PC-3 (cell line): Measurements from ENCODE around the gene GRIK1. TPM values are rescaled to one million over a fixed set of nuclear protein-coding genes. Genes with fewer than 3 reads are reported as not detected.

Experiments used
- ATAC-seq: fragments of 200-7000 bp; cut with Tn5 transposase; 2 replicates; pipeline ENCODE4 v1.9.1; 2020; ENCODE audit warnings: mild to moderate bottlenecking, moderate library complexity
- BruUV-seq: library from RNA; stranded (reverse); fragments of 400-500 nt; replicated peaks from 2 replicates; lab custom pipeline; 2021; lab: Mats Ljungman, UMichigan
- CTCF ChIA-PET: fragments of 300-600 bp; sonication (Branson Sonifier 250); formaldehyde crosslinking; loops from one replicate; lab custom pipeline; 2022; ENCODE audit warnings: antibody characterized with exemption; lab: Charles Lee
- POLR2A ChIA-PET: fragments of 300-600 bp; sonication (Branson Sonifier 250); formaldehyde crosslinking; loops from one replicate; lab custom pipeline; 2022; ENCODE audit warnings: antibody characterized with exemption; ENCODE audit not compliant: unreplicated experiment; lab: Charles Lee
- DNase-seq: peaks from one replicate; pipeline ENCODE4 v3.0.0-alpha.2; 2015
- H2AFZ ChIP-seq: fragments of 300-600 bp; sonication (generic); 2 replicates; pipeline ENCODE4 v1.6.0; 2016; ENCODE audit warnings: antibody characterized with exemption, low read length
- H3F3A ChIP-seq: fragments of 300-600 bp; sonication (generic); one replicate; pipeline ENCODE4 v1.6.0; 2017; ENCODE audit warnings: antibody characterized with exemption, low read length, control low read depth, mild to moderate bottlenecking; ENCODE audit not compliant: unreplicated experiment
- H3K27ac ChIP-seq: fragments of 300-600 bp; sonication (generic); 2 replicates; pipeline ENCODE4 v1.5.1; 2016; ENCODE audit warnings: mild to moderate bottlenecking, low read length
- H3K27me3 ChIP-seq: fragments of 300-600 bp; sonication (generic); 2 replicates; pipeline ENCODE4 v1.6.1; 2016; ENCODE audit warnings: low read length, mixed read lengths
- H3K36me3 ChIP-seq: fragments of 300-600 bp; sonication (generic); 2 replicates; pipeline ENCODE4 v1.6.1; 2016; ENCODE audit warnings: low read depth, mixed run types, low read length, mixed read lengths
- H3K4me1 ChIP-seq: fragments of 300-600 bp; sonication (generic); 2 replicates; pipeline ENCODE4 v1.5.1; 2016; ENCODE audit warnings: low read length; ENCODE audit not compliant: insufficient read depth
- H3K4me2 ChIP-seq: fragments of 300-600 bp; sonication (generic); 2 replicates; pipeline ENCODE4 v1.6.0; 2016; ENCODE audit warnings: low read length
- H3K4me3 ChIP-seq: fragments of 300-600 bp; sonication (generic); 2 replicates; pipeline ENCODE4 v1.5.1; 2016; ENCODE audit warnings: mild to moderate bottlenecking, low read length, mixed read lengths
- H3K79me2 ChIP-seq: fragments of 300-600 bp; sonication (generic); 2 replicates; pipeline ENCODE4 v1.6.1; 2017; ENCODE audit warnings: low read length, mixed read lengths
- H3K9ac ChIP-seq: fragments of 300-600 bp; sonication (generic); 2 replicates; pipeline ENCODE4 v1.6.0; 2016; ENCODE audit warnings: mild to moderate bottlenecking, low read length
- H3K9me2 ChIP-seq: fragments of 300-600 bp; sonication (generic); replicated peaks from 2 replicates; pipeline ENCODE4 v1.6.1; 2016; ENCODE audit warnings: mixed run types, low read length, mixed read lengths
- H3K9me3 ChIP-seq: fragments of 300-600 bp; sonication (generic); 2 replicates; pipeline ENCODE4 v1.6.1; 2016; ENCODE audit warnings: low read length, mixed read lengths
- H4K20me1 ChIP-seq: fragments of 300-600 bp; sonication (generic); 2 replicates; pipeline ENCODE4 v1.6.1; 2016; ENCODE audit warnings: low read length, mixed read lengths
- EZH2 ChIP-seq: fragments of 300-600 bp; sonication (generic); IDR thresholded peaks from one replicate; pipeline ENCODE4 v1.6.1; 2017; ENCODE audit warnings: antibody characterized with exemption, mild to moderate bottlenecking, low read length; ENCODE audit not compliant: unreplicated experiment
- EZH2phosphoT487 ChIP-seq: fragments of 300-600 bp; sonication (generic); IDR thresholded peaks from 2 replicates; pipeline ENCODE4 v1.6.1; 2018; ENCODE audit warnings: mild to moderate bottlenecking, antibody characterized with exemption, low read length, borderline replicate concordance
- intact Hi-C: fragments of 100-400 bp; cut with micrococcal nuclease; formaldehyde crosslinking; loops from 2 replicates; pipeline ENCODE4 v1.9.0; 2023
- total RNA-seq: library from RNA; depleted of rRNA; stranded (reverse); fragments of >200 nt; gene quantifications from 2 replicates; pipeline ENCODE4 v1.2.3, GENCODE V29; 2014
- TF ChIP-seq, protein P1 (sequence below): fragments of 300-600 bp; sonication (generic); conservative IDR thresholded peaks from 2 replicates; pipeline ENCODE4 v1.5.1; 2017; ENCODE audit warnings: antibody characterized with exemption, low read depth, mild to moderate bottlenecking, low read length

Gene GRIK1
- total RNA-seq, 1 experiment from 2014 or later = not detected

DNA sequence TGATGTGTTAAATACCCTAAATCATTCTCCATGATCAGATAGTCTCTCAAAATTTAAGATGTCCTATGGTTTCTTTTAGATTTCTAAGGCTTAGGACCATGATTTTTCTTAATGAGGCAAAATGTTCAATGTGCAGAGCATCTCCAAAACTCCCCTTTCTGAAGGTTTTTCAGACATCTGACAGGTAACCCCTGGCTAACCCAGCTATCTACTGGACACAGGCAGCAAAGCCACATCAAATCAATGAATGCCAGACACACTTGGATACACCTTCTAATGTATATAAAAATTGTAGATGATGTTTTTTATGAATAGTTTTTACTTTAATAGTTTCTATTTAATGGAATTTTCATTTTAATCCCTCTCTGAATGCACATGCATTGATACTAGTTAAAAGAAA is 285.6 kb downstream of the GRIK1 start:
- no peaks in the 10 kb centered on the region for H3K36me3 ChIP-seq
- no peak overlapping the region for H3K4me2 ChIP-seq
- intact Hi-C loops = no loop called here
- no peaks in the 10 kb centered on the region for H3K79me2 ChIP-seq
- no peak overlapping the region for H3K4me3 ChIP-seq
- no peak for TF ChIP-seq EZH2phosphoT487
- TF ChIP-seq, protein P1, sequence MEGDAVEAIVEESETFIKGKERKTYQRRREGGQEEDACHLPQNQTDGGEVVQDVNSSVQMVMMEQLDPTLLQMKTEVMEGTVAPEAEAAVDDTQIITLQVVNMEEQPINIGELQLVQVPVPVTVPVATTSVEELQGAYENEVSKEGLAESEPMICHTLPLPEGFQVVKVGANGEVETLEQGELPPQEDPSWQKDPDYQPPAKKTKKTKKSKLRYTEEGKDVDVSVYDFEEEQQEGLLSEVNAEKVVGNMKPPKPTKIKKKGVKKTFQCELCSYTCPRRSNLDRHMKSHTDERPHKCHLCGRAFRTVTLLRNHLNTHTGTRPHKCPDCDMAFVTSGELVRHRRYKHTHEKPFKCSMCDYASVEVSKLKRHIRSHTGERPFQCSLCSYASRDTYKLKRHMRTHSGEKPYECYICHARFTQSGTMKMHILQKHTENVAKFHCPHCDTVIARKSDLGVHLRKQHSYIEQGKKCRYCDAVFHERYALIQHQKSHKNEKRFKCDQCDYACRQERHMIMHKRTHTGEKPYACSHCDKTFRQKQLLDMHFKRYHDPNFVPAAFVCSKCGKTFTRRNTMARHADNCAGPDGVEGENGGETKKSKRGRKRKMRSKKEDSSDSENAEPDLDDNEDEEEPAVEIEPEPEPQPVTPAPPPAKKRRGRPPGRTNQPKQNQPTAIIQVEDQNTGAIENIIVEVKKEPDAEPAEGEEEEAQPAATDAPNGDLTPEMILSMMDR = no peak
- TF ChIP-seq EZH2 = no peak
- H4K20me1 ChIP-seq = no peaks in the 10 kb centered on the region
- no TSS peak for BruUV-seq
- H3K9ac ChIP-seq = no peak overlapping the region
- peaks cover 3% of the 10 kb centered on the region; the same call in 1 of the 2 replicates for H3K9me2 ChIP-seq
- H3K9me3 ChIP-seq = 0 out of 2 replicates have a peak, but pooled peaks cover 5% of the 10 kb centered on the region
- H3K27ac ChIP-seq = no peak overlapping the region
- H2AFZ ChIP-seq = no peak overlapping the region
- ChIA-PET POLR2A (no interaction called here), CTCF (no interaction called here)
- DNase-seq = no peak
- H3K4me1 ChIP-seq = peaks cover 8% of the 10 kb centered on the region
- peaks cover 62% of the 10 kb centered on the region for H3K27me3 ChIP-seq
- no peaks in the 10 kb centered on the region for H3F3A ChIP-seq
- no peak for ATAC-seq

- peaks cover 3% of the 10 kb centered on the region; the same call in 1 of the 2 replicates for H3K9me2 ChIP-seq
- no TSS peak for BruUV-seq
- no peak overlapping the region for H3K4me2 ChIP-seq
- no peak for ATAC-seq
- no peak for DNase-seq
- ChIA-PET CTCF (no interaction called here), POLR2A (no interaction called here)
- no peaks in the 10 kb centered on the region for H3K36me3 ChIP-seq
- no peaks in the 10 kb centered on the region for H3F3A ChIP-seq
- no peak for TF ChIP-seq EZH2
- no peak for TF ChIP-seq EZH2phosphoT487
- TF ChIP-seq, protein P1 = no peak
- intact Hi-C loops = no loop called here
- H4K20me1 ChIP-seq = no peaks in the 10 kb centered on the region
- no peaks in the 10 kb centered on the region for H3K4me1 ChIP-seq
- no peak overlapping the region for H2AFZ ChIP-seq
- no peaks in the 10 kb centered on the region for H3K79me2 ChIP-seq
- no peak overlapping the region for H3K4me3 ChIP-seq
- peaks cover 67% of the 10 kb centered on the region for H3K27me3 ChIP-seq
- no peak overlapping the region for H3K9ac ChIP-seq
- no peak overlapping the region for H3K27ac ChIP-seq
- H3K9me3 ChIP-seq = 0 out of 2 replicates have a peak, but pooled peaks cover 5% of the 10 kb centered on the region
Observed at GRCh38 chr21:29650523-29651022, 289.2 kb downstream of the GRIK1 start.

GRCh38 chr21:29649406-29649814 is 290.4 kb downstream of the GRIK1 start:
- H3K9ac ChIP-seq = no peak overlapping the region
- H3K4me3 ChIP-seq = no peak overlapping the region
- H3K79me2 ChIP-seq = no peaks in the 10 kb centered on the region
- ATAC-seq (no peak), DNase-seq (no peak)
- H3F3A ChIP-seq = no peaks in the 10 kb centered on the region
- H3K27me3 ChIP-seq = peaks cover 73% of the 10 kb centered on the region
- H2AFZ ChIP-seq = no peak overlapping the region
- intact Hi-C loops = no loop called here
- no peaks in the 10 kb centered on the region for H4K20me1 ChIP-seq
- no peaks in the 10 kb centered on the region for H3K36me3 ChIP-seq
- BruUV-seq = no TSS peak
- H3K9me2 ChIP-seq = peaks cover 3% of the 10 kb centered on the region; the same call in 1 of the 2 replicates
- no peak overlapping the region for H3K4me2 ChIP-seq
- H3K27ac ChIP-seq = no peak overlapping the region
- POLR2A ChIA-PET = no interaction called here
- CTCF ChIA-PET = no interaction called here
- TF ChIP-seq EZH2 (no peak), EZH2phosphoT487 (no peak)
- TF ChIP-seq, protein P1 = no peak
- H3K4me1 ChIP-seq = no peaks in the 10 kb centered on the region
- 0 out of 2 replicates have a peak, but pooled peaks cover 5% of the 10 kb centered on the region for H3K9me3 ChIP-seq
